HepG2 (cell line): ENCODE measurements around the gene PRKCI. TPM values are rescaled to one million over a fixed set of nuclear protein-coding genes. Genes with fewer than 3 reads are reported as not detected.

Experiments
- ATAC-seq: fragments of 200-7000 bp; cut with Tn5 transposase; 3 replicates; pipeline ENCODE4 v1.9.1; 2020; ENCODE audit warnings: mild to moderate bottlenecking, moderate library complexity
- BruUV-seq: library from RNA; stranded (reverse); fragments of 400-500 nt; replicated peaks from 2 replicates; lab custom pipeline; 2021; lab: Mats Ljungman, UMichigan
- CTCF ChIA-PET: fragments of 300-600 bp; formaldehyde crosslinking; extraction: SDS; loops from one replicate; lab custom pipeline; 2021; ENCODE audit warnings: low total read pairs, inconsistent platforms, low intra/inter-chr PET ratio; lab: Yijun Ruan, JAX
- POLR2A ChIA-PET: fragments of 350-600 bp; sonication (Branson Sonifier 250); formaldehyde crosslinking; loops from one replicate; lab custom pipeline; 2020; ENCODE audit warnings: antibody characterized with exemption, inconsistent platforms; lab: Yijun Ruan, JAX
- DNase-seq: peaks from one replicate; pipeline ENCODE4 v3.0.0-alpha.2; 2015; ENCODE audit warnings: low spot score
- FAIRE-seq: peaks from 3 replicates; lab custom pipeline; 2011; peaks lifted over from hg19 to GRCh38; lab: Jason Lieb, UNC
- H2AFZ ChIP-seq: one replicate; pipeline ENCODE4 v1.6.1; 2011; ENCODE audit warnings: low read length, inconsistent platforms
- H3K27ac ChIP-seq: fragments of 300-600 bp; 3 replicates; pipeline ENCODE4 v1.8.0; 2011; ENCODE audit warnings: mixed run types, mild to moderate bottlenecking, mixed read lengths, low read length, inconsistent platforms; ENCODE audit not compliant: insufficient read depth; ENCODE audit errors: extremely low read length
- H3K27me3 ChIP-seq, 2 experiments: fragments of 200-600 bp in 1 of 2; 2 replicates in 1 of 2; 3 replicates in 1 of 2; pipeline versions ENCODE4 v1.6.0 to v1.8.0; 2011; ENCODE audit warnings: low read length in 2 of 2, mild to moderate bottlenecking in 2 of 2, moderate library complexity in 2 of 2, inconsistent platforms in 1 of 2; ENCODE audit not compliant: insufficient read depth in 2 of 2, control insufficient read depth in 1 of 2
- H3K36me3 ChIP-seq, 2 experiments: fragments of 200-600 bp in 1 of 2; replicated peaks in 1 of 2; 2 replicates in 1 of 2; 3 replicates in 1 of 2; pipeline versions ENCODE4 v1.5.1 to v1.8.0; 2011; ENCODE audit warnings: low read length in 2 of 2, inconsistent platforms in 1 of 2; ENCODE audit not compliant: insufficient read depth in 2 of 2, control insufficient read depth in 1 of 2
- H3K4me1 ChIP-seq: 2 replicates; pipeline ENCODE4 v1.5.1; 2012; ENCODE audit warnings: low read length, inconsistent platforms; ENCODE audit not compliant: insufficient read depth
- H3K4me2 ChIP-seq: 2 replicates; pipeline ENCODE4 v1.6.0; 2011; ENCODE audit warnings: low read depth, low read length, inconsistent platforms
- H3K4me3 ChIP-seq, 3 experiments: fragments of 200-600 bp in 1 of 3; sonication (generic), shearing (Covaris generic) in 1 of 3; replicated peaks in 1 of 3; 2 replicates each; pipeline ENCODE4 v1.5.1; 2011 to 2016; ENCODE audit warnings: low read length in 3 of 3, inconsistent platforms in 2 of 3, low read depth in 2 of 3, mild to moderate bottlenecking in 2 of 3, control low read depth in 1 of 3, mixed read lengths in 1 of 3; ENCODE audit not compliant: insufficient read depth in 1 of 3
- H3K79me2 ChIP-seq: one replicate; pipeline ENCODE4 v1.6.1; 2011; ENCODE audit warnings: low read length, inconsistent platforms; ENCODE audit not compliant: insufficient read depth
- H3K9ac ChIP-seq: 2 replicates; pipeline ENCODE4 v1.6.0; 2011; ENCODE audit warnings: mild to moderate bottlenecking, low read depth, low read length, inconsistent platforms; ENCODE audit not compliant: insufficient read depth
- H3K9me3 ChIP-seq: 2 replicates; pipeline ENCODE4 v1.5.1; 2012; ENCODE audit warnings: mild to moderate bottlenecking, low read length
- H4K20me1 ChIP-seq: 2 replicates; pipeline ENCODE4 v1.6.0; 2011; ENCODE audit warnings: inconsistent platforms, mild to moderate bottlenecking, low read length, moderate library complexity; ENCODE audit not compliant: insufficient read depth
- ZKSCAN1 ChIP-seq: fragments of 150-350 bp; IDR thresholded peaks from 2 replicates; pipeline ENCODE4 v1.6.1; 2014; ENCODE audit warnings: low read length
- ZNF121 ChIP-seq: sonication (generic); formaldehyde crosslinking; IDR thresholded peaks from 2 replicates; pipeline ENCODE4 v1.5.0; 2020; ENCODE audit warnings: mild to moderate bottlenecking, missing genetic modification reagents
- ZNF772 ChIP-seq: sonication (generic); formaldehyde crosslinking; IDR thresholded peaks from 2 replicates; pipeline ENCODE4 v1.5.0; 2020; ENCODE audit warnings: mild to moderate bottlenecking, missing genetic modification reagents
- WGBS: methylation state at CpG from one replicate; pipeline ENCODE4 v1.1.6; 2017; ENCODE audit warnings: low lambda C conversion rate; 5-methylcytosine and 5-hydroxymethylcytosine counted together
- in situ Hi-C: cut with HindIII; loops from 2 replicates; pipeline ENCODE4 v1.10.0; 2017; ENCODE audit warnings: low pct_unique_long_range_greater_than_20kb; ENCODE audit not compliant: extremely low pct_ligation_motif_present
- intact Hi-C: fragments of 100-400 bp; cut with micrococcal nuclease; formaldehyde crosslinking; loops from one replicate; pipeline ENCODE4 v1.10.0; 2022; ENCODE audit not compliant: unreplicated experiment
- polyA plus RNA-seq, 8 experiments: library from polyadenylated mRNA; depleted of rRNA in 3 of 8; stranded (reverse) in 7 of 8; unstranded in 1 of 8; fragments of >200 nt; fragmentation: Illumina TruSeq in 4 of 8; extraction: Trizol in 4 of 8; gene quantifications; 2 replicates each; pipeline versions ENCODE4 v1.2.1 to v1.2.3, GENCODE V29; 2011 to 2016; ENCODE audit warnings: low read depth in 4 of 8, missing spikeins in 1 of 8, mixed read lengths in 1 of 8; ENCODE audit not compliant: insufficient read depth in 1 of 8
- total RNA-seq, 5 experiments: library from RNA; depleted of rRNA; stranded (reverse); fragments of >200 nt; fragmentation: Illumina TruSeq; extraction: Trizol; gene quantifications; 2 replicates each; pipeline ENCODE4 v1.2.3, GENCODE V29; 2016; ENCODE audit warnings: low read depth in 1 of 5
- TF ChIP-seq, protein P1 (sequence below): sonication (generic); formaldehyde crosslinking; IDR thresholded peaks from 2 replicates; pipeline ENCODE4 v1.5.1; 2020; ENCODE audit warnings: mild to moderate bottlenecking, missing genetic modification reagents, moderate library complexity

PRKCI gene
- total and polyA plus RNA-seq, 2 of the 13 experiments (the other 11 are each of a cell fraction or from before 2014, with no cell fraction given): 17.2 to 30.4 TPM

DNA sequence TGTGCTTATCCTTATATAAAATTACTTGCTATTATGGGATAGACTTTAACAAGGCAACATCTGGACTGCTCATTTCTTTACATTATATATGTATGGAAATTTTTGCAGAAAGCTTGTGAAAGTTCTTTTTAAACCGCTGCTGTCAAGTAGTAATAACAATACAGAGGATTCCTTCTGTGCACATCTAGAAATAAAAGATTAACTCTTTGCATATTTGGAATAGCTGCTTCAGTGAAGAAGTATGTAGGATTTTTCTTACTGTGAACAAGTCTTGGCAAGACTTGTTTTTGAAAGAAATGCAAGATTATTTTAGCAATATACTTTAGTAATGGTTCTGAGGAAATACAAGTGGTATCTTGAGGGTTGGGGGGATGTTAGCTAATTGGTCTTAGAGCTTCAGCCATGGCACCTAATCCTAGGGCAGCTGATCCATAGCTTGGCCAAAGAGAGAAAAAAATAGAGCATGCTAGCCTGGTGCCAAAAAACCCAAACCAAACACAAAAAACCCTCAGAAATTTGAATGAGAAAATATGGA, 4.3 kb downstream of the PRKCI start:
- FAIRE-seq (no peak), DNase-seq (no peak), ATAC-seq (no peak)
- Histone ChIP-seq H3K4me2 (no peak overlapping the region), H3K27ac (no peak overlapping the region), H3K79me2 (peaks cover 59% of the 10 kb centered on the region), H3K9ac (no peak overlapping the region), H3K9me3 (no peaks in the 10 kb centered on the region), H2AFZ (no peak overlapping the region), H3K4me1 (peaks cover 45% of the 10 kb centered on the region), H3K27me3 (no peaks in the 10 kb centered on the region; a peak in 1 of 5 replicates), H3K36me3 (no peaks in the 10 kb centered on the region), H4K20me1 (no peaks in the 10 kb centered on the region), H3K4me3 (no peak overlapping the region)
- no peak for TF ChIP-seq ZNF772
- ChIA-PET POLR2A (no interaction called here), CTCF (no interaction called here)
- in situ Hi-C loops: no loop called here
- BruUV-seq: TSS peak; percentile 4
- intact Hi-C loops: no loop called here
- 100% methylated on average over 1 of the region's 1 CpG for WGBS

DNA sequence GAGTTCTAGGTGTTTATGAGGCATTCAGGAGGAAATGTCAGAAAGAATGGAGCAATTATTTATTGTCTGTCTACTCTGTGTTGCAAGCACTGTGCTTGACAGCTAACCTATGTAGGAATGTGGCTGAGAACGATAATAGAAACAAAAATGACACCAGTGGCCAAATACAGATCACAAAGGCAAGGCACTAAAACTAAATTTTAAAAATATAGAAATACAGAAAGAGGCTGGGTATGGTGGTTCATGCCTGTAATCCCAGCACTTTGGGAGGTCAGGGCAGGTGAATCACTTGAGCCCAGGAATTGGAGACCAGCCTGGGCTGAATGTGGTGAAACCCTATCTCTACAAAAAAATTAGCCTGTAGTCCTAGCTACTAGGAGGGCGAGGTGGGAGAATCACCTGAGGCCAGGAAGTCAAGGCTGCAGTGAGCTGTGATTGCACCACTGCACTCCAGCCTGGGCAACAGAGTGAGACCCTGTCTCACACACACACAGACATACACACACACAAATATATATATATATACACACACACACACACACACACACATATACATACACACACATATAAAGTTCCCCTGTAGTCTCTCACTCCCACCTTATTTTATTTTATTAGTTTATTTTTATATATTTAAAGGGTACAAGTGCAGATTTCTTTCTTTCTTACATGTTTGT, 6.0 kb downstream of the PRKCI start:
- H3K27me3 ChIP-seq: no peaks in the 10 kb centered on the region; a peak in 1 of 5 replicates
- H3K4me3 ChIP-seq: no peak overlapping the region
- ChIA-PET POLR2A (no interaction called here), CTCF (no interaction called here)
- 65% methylated on average over 2 of the region's 2 CpGs for WGBS
- FAIRE-seq (no peak), ATAC-seq (no peak), DNase-seq (no peak)
- H3K79me2 ChIP-seq: peaks cover 65% of the 10 kb centered on the region
- H3K4me2 ChIP-seq: no peak overlapping the region
- no TSS peak for BruUV-seq
- no peak overlapping the region for H3K27ac ChIP-seq
- peaks cover 59% of the 10 kb centered on the region for H3K4me1 ChIP-seq
- TF ChIP-seq, protein P1, sequence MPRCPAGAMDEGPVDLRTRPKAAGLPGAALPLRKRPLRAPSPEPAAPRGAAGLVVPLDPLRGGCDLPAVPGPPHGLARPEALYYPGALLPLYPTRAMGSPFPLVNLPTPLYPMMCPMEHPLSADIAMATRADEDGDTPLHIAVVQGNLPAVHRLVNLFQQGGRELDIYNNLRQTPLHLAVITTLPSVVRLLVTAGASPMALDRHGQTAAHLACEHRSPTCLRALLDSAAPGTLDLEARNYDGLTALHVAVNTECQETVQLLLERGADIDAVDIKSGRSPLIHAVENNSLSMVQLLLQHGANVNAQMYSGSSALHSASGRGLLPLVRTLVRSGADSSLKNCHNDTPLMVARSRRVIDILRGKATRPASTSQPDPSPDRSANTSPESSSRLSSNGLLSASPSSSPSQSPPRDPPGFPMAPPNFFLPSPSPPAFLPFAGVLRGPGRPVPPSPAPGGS: no peak
- TF ChIP-seq ZNF121 (CRISPR knock-in tag) (peak; percentile 93), ZKSCAN1 (no peak)
- H2AFZ ChIP-seq: no peak overlapping the region
- in situ Hi-C loops (no loop called here), intact Hi-C loops (no loop called here)
- no peaks in the 10 kb centered on the region; the same call in 1 of the 2 replicates for H4K20me1 ChIP-seq
- no peak overlapping the region for H3K9ac ChIP-seq
- no peaks in the 10 kb centered on the region for H3K36me3 ChIP-seq
- no peaks in the 10 kb centered on the region for H3K9me3 ChIP-seq
